Osteocyte (in vitro differentiated cells): ENCODE data around the gene HDHD3. TPM values are rescaled to one million over a fixed set of nuclear protein-coding genes. Genes with fewer than 3 reads are reported as not detected.

Source experiments
- DNase-seq: peaks from one replicate; pipeline ENCODE4 v3.0.0; 2021; ENCODE audit warnings: mixed read lengths; ENCODE audit not compliant: unreplicated experiment; ENCODE audit errors: extremely low spot score
- H3K27ac Mint-ChIP-seq: one replicate; pipeline ENCODE4 v1.8.0; 2021; ENCODE audit warnings: mild to moderate bottlenecking, mixed read lengths; ENCODE audit not compliant: unreplicated experiment
- H3K27me3 Mint-ChIP-seq: one replicate; pipeline ENCODE4 v1.8.0; 2021; ENCODE audit warnings: mixed read lengths; ENCODE audit not compliant: unreplicated experiment
- H3K36me3 Mint-ChIP-seq: one replicate; pipeline ENCODE4 v1.8.0; 2021; ENCODE audit warnings: mixed read lengths; ENCODE audit not compliant: unreplicated experiment
- H3K4me1 Mint-ChIP-seq: one replicate; pipeline ENCODE4 v1.8.0; 2021; ENCODE audit warnings: mixed read lengths; ENCODE audit not compliant: unreplicated experiment
- H3K4me3 Mint-ChIP-seq: one replicate; pipeline ENCODE4 v1.8.0; 2021; ENCODE audit warnings: mild to moderate bottlenecking, moderate library complexity, mixed read lengths; ENCODE audit not compliant: unreplicated experiment
- H3K9me3 Mint-ChIP-seq: one replicate; pipeline ENCODE4 v1.8.0; 2021; ENCODE audit warnings: mixed read lengths; ENCODE audit not compliant: unreplicated experiment
- total RNA-seq: library from RNA; stranded (reverse); gene quantifications from 2 replicates; pipeline ENCODE4 v1.2.1, GENCODE V29; 2021
- TF ChIP-seq, protein P1 (sequence below): fragments of 200-600 bp; sonication (generic); IDR thresholded peaks from 2 replicates; pipeline ENCODE4 v1.5.0; 2021; ENCODE audit warnings: antibody characterized with exemption, mild to moderate bottlenecking, moderate library complexity

The HDHD3 gene
- total RNA-seq, 1 donor from 2014 or later: 12.7 TPM

DNA sequence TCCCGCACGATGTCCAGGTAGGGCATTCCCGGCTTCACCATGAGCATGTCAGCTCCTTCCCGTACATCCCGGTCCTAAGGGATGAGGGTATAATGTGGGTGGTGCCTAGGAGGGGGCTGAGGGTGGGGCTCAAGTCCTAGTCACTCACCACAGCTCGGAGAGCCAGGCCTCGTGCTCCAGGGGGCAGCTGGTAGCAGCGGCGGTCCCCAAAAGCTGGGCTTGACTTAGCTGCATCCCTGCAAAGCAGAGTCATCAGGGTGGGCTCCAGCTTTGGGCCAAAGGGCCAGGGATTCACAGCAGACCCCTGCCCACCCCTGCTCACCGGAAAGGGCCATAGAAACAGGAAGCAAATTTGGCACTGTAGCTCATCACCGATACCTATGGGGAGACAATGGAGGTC, 12.7 kb upstream of the HDHD3 start:
- Mint-ChIP-seq H3K36me3 (peaks cover 31% of the 10 kb centered on the region), H3K9me3 (no peaks in the 10 kb centered on the region), H3K27ac (no peak overlapping the region), H3K27me3 (no peaks in the 10 kb centered on the region), H3K4me1 (no peaks in the 10 kb centered on the region), H3K4me3 (no peak overlapping the region)
- TF ChIP-seq, protein P1, sequence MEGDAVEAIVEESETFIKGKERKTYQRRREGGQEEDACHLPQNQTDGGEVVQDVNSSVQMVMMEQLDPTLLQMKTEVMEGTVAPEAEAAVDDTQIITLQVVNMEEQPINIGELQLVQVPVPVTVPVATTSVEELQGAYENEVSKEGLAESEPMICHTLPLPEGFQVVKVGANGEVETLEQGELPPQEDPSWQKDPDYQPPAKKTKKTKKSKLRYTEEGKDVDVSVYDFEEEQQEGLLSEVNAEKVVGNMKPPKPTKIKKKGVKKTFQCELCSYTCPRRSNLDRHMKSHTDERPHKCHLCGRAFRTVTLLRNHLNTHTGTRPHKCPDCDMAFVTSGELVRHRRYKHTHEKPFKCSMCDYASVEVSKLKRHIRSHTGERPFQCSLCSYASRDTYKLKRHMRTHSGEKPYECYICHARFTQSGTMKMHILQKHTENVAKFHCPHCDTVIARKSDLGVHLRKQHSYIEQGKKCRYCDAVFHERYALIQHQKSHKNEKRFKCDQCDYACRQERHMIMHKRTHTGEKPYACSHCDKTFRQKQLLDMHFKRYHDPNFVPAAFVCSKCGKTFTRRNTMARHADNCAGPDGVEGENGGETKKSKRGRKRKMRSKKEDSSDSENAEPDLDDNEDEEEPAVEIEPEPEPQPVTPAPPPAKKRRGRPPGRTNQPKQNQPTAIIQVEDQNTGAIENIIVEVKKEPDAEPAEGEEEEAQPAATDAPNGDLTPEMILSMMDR: no peak
- DNase-seq: no peak

DNA sequence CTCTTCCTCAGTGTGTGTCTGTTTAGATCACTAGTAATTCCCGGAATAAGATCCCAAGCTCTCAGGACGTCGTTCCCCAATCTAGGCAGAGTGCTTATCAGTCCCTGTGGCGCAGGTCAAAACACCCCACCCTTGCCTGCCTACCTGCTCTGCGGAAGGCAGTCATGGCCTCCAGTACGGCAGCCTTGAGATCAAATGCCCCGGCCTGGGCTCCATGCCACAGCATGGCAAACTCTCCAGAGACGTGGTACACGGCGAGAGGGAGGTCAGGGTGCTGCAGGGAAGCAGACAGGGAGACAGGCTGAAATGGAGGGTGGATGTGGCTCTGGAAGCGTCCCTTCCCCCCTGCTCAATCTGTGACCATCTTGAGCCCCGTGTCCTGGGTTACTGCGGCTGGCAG, 12.0 kb upstream of the HDHD3 start:
- H3K27me3 Mint-ChIP-seq: no peaks in the 10 kb centered on the region
- H3K9me3 Mint-ChIP-seq: no peaks in the 10 kb centered on the region
- no peak for DNase-seq
- TF ChIP-seq, protein P1: no peak
- no peak overlapping the region for H3K4me3 Mint-ChIP-seq
- peaks cover 31% of the 10 kb centered on the region for H3K36me3 Mint-ChIP-seq
- H3K4me1 Mint-ChIP-seq: no peaks in the 10 kb centered on the region
- H3K27ac Mint-ChIP-seq: no peak overlapping the region

DNA sequence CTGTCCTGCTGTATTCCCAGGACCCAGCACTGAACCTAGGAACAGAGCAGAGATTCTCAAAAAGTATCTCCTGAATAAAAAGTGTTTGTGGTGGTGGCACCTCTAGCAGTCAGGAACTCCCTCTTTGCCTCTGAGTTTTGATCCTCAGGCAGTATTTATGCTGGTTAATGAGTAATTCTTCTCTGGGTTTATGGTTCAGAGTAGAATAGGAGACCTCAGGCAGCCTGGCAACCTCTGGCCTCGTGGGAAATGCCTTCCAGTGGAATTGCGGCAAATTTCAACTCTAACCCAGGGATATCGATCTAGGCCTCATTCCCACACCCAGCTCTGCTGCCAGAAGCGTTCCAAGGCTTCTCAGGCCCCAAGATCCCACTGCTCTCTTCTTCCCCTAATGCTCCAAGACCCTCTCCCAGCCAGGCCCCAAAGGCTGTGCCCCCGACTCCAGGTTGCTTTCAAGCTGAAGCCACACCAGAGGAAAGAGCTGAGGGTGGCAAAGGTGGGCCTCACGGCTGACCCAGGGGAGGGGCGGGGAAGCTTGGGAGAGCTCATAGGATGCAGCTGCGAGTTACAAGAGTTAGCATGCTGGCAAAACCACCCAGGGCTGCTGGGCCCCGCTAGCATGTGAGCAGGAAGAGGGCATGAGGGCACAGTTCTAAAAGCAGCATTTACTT, 10.9 kb upstream of the HDHD3 start:
- Mint-ChIP-seq H3K9me3 (no peaks in the 10 kb centered on the region), H3K27me3 (no peaks in the 10 kb centered on the region), H3K36me3 (peaks cover 31% of the 10 kb centered on the region), H3K4me1 (no peaks in the 10 kb centered on the region), H3K4me3 (no peak overlapping the region), H3K27ac (no peak overlapping the region)
- no peak for DNase-seq
- TF ChIP-seq, protein P1: no peak

DNA sequence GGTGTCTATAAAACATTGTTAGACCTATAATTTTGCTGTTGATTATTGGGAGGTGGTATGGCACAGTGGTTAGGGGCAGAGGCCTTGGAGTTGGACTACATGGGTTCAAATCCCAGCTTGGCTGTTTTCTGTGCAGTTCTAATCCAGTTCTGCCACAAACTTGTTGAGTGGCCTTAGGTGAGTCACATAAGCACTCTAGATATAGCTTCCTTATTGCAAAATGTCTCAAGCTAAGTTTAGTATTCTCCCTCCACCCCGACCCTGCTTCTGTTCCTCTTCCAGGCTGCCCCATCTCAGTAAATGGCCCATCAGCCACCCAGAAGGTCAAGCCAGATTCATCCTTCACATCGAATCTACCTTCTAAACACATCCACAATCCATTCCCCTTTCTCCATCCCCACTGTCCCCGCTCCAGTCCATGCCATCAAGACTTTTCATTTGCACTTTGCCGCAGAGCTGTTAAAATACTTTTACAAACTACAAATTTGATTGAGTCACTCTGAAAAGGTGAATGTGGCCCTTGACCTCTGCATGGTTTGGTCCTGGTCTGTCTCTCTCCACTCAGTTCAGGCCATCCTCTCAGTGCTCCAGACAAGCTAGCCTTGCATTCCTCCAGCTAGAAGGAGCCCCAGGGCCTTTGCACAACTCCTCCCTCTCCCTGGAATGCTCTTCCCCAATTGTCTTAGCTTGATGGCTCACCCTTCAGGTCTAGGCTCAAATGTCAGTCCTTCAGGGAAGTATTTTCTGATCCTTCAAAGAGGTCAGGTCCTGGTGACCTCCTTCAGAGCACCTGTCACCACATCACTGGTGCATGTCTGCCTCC, 10.0 kb upstream of the HDHD3 start:
- peaks cover 28% of the 10 kb centered on the region for H3K36me3 Mint-ChIP-seq

More for the DNA sequence above, 10.0 kb upstream of the HDHD3 start:
- no peak overlapping the region for H3K27ac Mint-ChIP-seq
- no peak for DNase-seq
- no peak overlapping the region for H3K4me3 Mint-ChIP-seq
- no peaks in the 10 kb centered on the region for H3K9me3 Mint-ChIP-seq
- TF ChIP-seq, protein P1: no peak
- no peaks in the 10 kb centered on the region for H3K27me3 Mint-ChIP-seq
- H3K4me1 Mint-ChIP-seq: no peaks in the 10 kb centered on the region
